ENCODE data around the gene ZNF454. TPM values are rescaled to one million over a fixed set of nuclear protein-coding genes. Genes with fewer than 3 reads are reported as not detected.

Gene ZNF454
- total RNA-seq, 6 donors from 2014 or later: 0.83 to 7.3 (median 2.1) TPM

GRCh38 chr5:178983728-178984127 is 42.7 kb downstream of the ZNF454 start:
- ATAC-seq (ENCODE audit: low FRiP score in 2 of 2): no peak
- H3K9me3 ChIP-seq: peaks cover 30 to 86% (median 70%) of the 10 kb centered on the region in 4 donors
- no peaks in the 10 kb centered on the region for H3K36me3 ChIP-seq
- no peaks in the 10 kb centered on the region for H3K27me3 ChIP-seq
- no peak overlapping the region for H3K27ac ChIP-seq
- 88 to 90% methylated on average over 10 of the region's 10 CpGs for WGBS, 2 donors
- peak in 1 of 2 donors; percentile 25 for DNase-seq
- TF ChIP-seq POLR2AphosphoS5 (IDR thresholded peaks at IDR 0.05): no peak
- TF ChIP-seq POLR2A (IDR thresholded peaks at IDR 0.05): no peak
- no peak for TF ChIP-seq EP300 (IDR thresholded peaks at IDR 0.05)
- TF ChIP-seq, protein P1, sequence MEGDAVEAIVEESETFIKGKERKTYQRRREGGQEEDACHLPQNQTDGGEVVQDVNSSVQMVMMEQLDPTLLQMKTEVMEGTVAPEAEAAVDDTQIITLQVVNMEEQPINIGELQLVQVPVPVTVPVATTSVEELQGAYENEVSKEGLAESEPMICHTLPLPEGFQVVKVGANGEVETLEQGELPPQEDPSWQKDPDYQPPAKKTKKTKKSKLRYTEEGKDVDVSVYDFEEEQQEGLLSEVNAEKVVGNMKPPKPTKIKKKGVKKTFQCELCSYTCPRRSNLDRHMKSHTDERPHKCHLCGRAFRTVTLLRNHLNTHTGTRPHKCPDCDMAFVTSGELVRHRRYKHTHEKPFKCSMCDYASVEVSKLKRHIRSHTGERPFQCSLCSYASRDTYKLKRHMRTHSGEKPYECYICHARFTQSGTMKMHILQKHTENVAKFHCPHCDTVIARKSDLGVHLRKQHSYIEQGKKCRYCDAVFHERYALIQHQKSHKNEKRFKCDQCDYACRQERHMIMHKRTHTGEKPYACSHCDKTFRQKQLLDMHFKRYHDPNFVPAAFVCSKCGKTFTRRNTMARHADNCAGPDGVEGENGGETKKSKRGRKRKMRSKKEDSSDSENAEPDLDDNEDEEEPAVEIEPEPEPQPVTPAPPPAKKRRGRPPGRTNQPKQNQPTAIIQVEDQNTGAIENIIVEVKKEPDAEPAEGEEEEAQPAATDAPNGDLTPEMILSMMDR (IDR thresholded peaks at IDR 0.05): no peak
- H3K4me1 ChIP-seq: no peaks in the 10 kb centered on the region
- no peak overlapping the region for H3K4me3 ChIP-seq

DNA sequence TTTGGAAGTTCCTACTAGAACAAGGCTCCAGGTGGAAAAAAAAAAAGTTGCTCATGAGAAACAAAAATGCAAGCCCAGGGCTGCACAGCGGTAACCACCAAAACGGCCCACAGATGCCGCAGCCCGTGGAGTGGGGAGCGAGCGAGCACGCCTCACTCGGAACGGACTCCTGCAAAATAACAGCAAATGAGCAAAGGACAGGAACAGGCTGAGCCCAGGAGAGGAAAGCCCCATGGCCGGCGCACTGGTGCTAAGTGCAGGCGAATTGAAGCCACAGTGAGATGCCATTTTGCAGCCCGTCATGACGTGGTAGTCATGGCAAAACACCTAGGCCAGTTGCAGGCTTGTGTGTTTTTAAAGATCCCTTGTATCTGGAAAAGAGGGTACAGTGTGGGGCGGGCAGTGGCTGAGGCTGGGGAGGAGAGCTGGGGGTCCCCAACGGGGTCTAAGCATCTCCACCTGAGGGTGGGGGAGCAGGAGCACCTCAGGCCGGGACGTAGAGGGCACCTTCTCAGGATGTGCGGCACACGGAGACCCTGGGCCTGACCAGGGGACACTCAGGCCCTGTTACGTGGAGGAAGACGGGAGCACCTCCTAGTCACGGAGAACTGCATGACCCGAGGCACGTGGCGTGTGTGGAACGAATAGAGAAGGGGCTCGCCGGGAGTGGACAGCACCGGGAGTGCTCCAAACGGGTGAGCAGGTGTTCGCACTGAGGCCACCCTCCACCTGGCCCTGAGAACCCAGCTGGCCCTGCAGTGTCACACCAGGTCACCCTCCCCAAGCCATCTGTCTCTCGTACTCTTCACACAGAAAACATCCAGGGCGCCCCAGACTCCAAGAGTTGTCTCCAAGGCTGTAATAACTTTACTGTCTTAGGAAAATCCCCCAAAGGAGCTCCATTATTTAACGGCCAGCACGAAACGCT is 43.4 kb downstream of the ZNF454 start:
- DNase-seq: peak in 1 of 2 donors; percentile 55
- Histone ChIP-seq H3K9me3 (peaks cover 23 to 85% (median 69%) of the 10 kb centered on the region in 4 donors), H3K27me3 (no peaks in the 10 kb centered on the region), H3K4me1 (no peaks in the 10 kb centered on the region), H3K36me3 (no peaks in the 10 kb centered on the region), H3K4me3 (no peak overlapping the region), H3K27ac (no peak overlapping the region)
- WGBS, 2 donors: 91 to 96% methylated on average over 36 to 37 of the region's 37 CpGs
- TF ChIP-seq, protein P1 (IDR thresholded peaks at IDR 0.05): no peak
- ATAC-seq (ENCODE audit: low FRiP score in 2 of 2): no peak

GRCh38 chr5:178986326-178986960 is 45.4 kb downstream of the ZNF454 start:
- WGBS, 2 donors: 95 to 100% methylated on average over 21 to 41 of the region's 43 CpGs

DNA sequence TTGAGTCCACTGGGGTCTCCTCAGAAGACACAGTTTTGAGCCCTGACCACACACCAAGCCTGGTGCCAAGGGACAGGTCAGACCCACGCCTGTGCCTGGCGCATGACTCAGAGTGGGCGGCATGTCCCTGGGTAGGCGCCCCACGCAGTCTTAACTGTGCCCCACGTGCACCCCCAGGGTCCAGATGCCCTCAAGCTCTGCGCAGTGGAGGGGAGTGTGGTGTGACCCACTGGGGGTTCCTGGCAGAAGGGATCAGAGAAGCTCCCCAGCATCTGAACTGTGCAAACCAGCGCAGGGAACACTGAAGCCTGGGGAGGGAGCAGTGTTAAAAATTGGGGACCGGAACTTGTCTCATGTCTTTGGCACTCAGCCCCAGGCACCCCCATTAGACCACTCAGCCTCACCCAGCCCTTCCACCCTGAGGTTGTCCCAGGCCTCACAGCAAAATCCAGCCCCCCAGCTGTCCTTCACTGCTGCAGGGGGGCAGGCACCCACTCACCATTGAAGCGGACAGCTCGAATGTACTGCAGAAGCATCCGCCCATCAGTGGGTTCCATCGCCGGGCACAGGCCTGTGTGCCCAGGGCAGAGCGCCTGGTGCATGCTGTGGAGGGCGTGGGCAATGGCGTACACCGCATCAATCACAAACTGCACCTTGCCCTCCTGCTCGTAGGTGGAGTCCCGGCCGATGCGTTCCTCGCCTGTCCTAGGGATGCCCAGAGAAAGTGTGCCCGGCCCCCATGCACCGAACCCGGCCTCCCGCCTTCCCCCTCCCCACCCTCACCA is 47.6 kb downstream of the ZNF454 start:
- TF ChIP-seq EP300 (IDR thresholded peaks at IDR 0.05) (no peak), POLR2A (IDR thresholded peaks at IDR 0.05) (no peak), POLR2AphosphoS5 (IDR thresholded peaks at IDR 0.05) (no peak)
- TF ChIP-seq, protein P1 (IDR thresholded peaks at IDR 0.05): no peak
- WGBS, 2 donors: 90 to 92% methylated on average over 10 to 27 of the region's 27 CpGs
- Histone ChIP-seq H3K27me3 (no peaks in the 10 kb centered on the region), H3K27ac (no peak overlapping the region), H3K36me3 (no peaks in the 10 kb centered on the region), H3K4me3 (no peak overlapping the region), H3K4me1 (no peaks in the 10 kb centered on the region), H3K9me3 (peaks cover 15 to 65% (median 49%) of the 10 kb centered on the region in 4 donors)
- ATAC-seq (ENCODE audit: low FRiP score in 2 of 2): no peak
- DNase-seq: peak in 1 of 2 donors; percentile 59

More at GRCh38 chr5:178986326-178986960, 45.4 kb downstream of the ZNF454 start:
- Histone ChIP-seq H3K9me3 (peaks cover 15 to 82% (median 62%) of the 10 kb centered on the region in 4 donors), H3K4me3 (no peak overlapping the region), H3K4me1 (no peaks in the 10 kb centered on the region), H3K27ac (no peak overlapping the region), H3K36me3 (no peaks in the 10 kb centered on the region), H3K27me3 (no peaks in the 10 kb centered on the region)
- DNase-seq (peak in 1 of 2 donors; percentile 82), ATAC-seq (ENCODE audit: low FRiP score in 2 of 2) (peak in 1 of 2 donors; percentile 4)
- TF ChIP-seq EP300 (IDR thresholded peaks at IDR 0.05): no peak
- no peak for TF ChIP-seq POLR2A (IDR thresholded peaks at IDR 0.05)
- TF ChIP-seq POLR2AphosphoS5 (IDR thresholded peaks at IDR 0.05): no peak
- TF ChIP-seq, protein P1 (IDR thresholded peaks at IDR 0.05): no peak
